ENCODE measurements around the gene DPF3.

DNA sequence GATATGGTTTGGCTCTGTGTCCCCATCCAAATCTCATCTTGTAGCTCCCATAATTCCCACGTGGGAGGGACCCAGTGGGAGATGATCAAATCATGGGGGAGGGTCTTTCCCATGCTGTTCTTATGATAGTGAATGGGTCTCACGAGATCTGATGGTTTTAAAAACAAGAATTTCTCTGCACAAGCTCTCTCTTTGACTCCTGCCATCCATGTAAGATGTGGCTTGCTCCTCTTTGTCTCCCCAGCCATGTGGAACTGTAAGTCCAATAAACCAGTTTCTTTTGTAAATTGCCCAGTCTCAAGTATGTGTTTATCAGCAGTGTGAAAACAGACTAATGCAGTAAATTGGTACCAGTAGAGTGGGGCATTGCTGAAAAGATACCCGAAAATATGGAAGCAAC is 146.2 kb downstream of the DPF3 start:
- TF ChIP-seq CEBPB (IDR thresholded peaks at IDR 0.05): no peak
- no peak for TF ChIP-seq CREB1 (IDR thresholded peaks at IDR 0.05; ENCODE audit: low read depth)
- no peak for TF ChIP-seq TCF12 (IDR thresholded peaks at IDR 0.05; ENCODE audit: low read depth)
- TF ChIP-seq NFIC (IDR thresholded peaks at IDR 0.05): no peak
- no peak for TF ChIP-seq YY1 (IDR thresholded peaks at IDR 0.05; ENCODE audit: low read depth)
- TF ChIP-seq FOXM1 (IDR thresholded peaks at IDR 0.05; ENCODE audit: borderline replicate concordance, low read depth): no peak
- TF ChIP-seq RAD21 (IDR thresholded peaks at IDR 0.05; ENCODE audit: low read depth): no peak
- no peak for TF ChIP-seq EP300 (IDR thresholded peaks at IDR 0.05; ENCODE audit: borderline replicate concordance)
- TF ChIP-seq, protein P1, sequence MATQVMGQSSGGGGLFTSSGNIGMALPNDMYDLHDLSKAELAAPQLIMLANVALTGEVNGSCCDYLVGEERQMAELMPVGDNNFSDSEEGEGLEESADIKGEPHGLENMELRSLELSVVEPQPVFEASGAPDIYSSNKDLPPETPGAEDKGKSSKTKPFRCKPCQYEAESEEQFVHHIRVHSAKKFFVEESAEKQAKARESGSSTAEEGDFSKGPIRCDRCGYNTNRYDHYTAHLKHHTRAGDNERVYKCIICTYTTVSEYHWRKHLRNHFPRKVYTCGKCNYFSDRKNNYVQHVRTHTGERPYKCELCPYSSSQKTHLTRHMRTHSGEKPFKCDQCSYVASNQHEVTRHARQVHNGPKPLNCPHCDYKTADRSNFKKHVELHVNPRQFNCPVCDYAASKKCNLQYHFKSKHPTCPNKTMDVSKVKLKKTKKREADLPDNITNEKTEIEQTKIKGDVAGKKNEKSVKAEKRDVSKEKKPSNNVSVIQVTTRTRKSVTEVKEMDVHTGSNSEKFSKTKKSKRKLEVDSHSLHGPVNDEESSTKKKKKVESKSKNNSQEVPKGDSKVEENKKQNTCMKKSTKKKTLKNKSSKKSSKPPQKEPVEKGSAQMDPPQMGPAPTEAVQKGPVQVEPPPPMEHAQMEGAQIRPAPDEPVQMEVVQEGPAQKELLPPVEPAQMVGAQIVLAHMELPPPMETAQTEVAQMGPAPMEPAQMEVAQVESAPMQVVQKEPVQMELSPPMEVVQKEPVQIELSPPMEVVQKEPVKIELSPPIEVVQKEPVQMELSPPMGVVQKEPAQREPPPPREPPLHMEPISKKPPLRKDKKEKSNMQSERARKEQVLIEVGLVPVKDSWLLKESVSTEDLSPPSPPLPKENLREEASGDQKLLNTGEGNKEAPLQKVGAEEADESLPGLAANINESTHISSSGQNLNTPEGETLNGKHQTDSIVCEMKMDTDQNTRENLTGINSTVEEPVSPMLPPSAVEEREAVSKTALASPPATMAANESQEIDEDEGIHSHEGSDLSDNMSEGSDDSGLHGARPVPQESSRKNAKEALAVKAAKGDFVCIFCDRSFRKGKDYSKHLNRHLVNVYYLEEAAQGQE (IDR thresholded peaks at IDR 0.05; ENCODE audit: low read depth): no peak
- no peak for TF ChIP-seq EGR1 (IDR thresholded peaks at IDR 0.05)
